H1 (cell line): ENCODE measurements around the gene HDAC9. TPM values are rescaled to one million over a fixed set of nuclear protein-coding genes. Genes with fewer than 3 reads are reported as not detected.

Experiments
- CBX5 ChIP-seq: fragments of 300-800, 300-1000 bp; sonication (generic); IDR thresholded peaks from 2 replicates; pipeline ENCODE4 v1.7.1; 2016; ENCODE audit warnings: antibody characterized with exemption, low read length, low read depth
- polyA plus RNA-seq, 7 experiments: library from polyadenylated mRNA; depleted of rRNA in 3 of 7; stranded (reverse) in 5 of 7; unstranded in 2 of 7; fragments of >200 nt in 5 of 7; fragments of 200-250 nt in 2 of 7; gene quantifications; 1 replicate in 5 of 7; 2 replicates in 1 of 7; 4 replicates in 1 of 7; pipeline versions ENCODE4 v1.2.1 to v1.2.3, GENCODE V29; 2011 to 2013; ENCODE audit warnings: missing spikeins in 2 of 7, mixed read lengths in 2 of 7
- total RNA-seq: library from RNA; stranded (reverse); fragmentation: NEBNext Ultra II Directional; extraction: Animal tissue kit (Norgen Biotek cat#: 25700); gene quantifications from 2 replicates; pipeline ENCODE4 v1.2.1, GENCODE V29; 2021
- TF ChIP-seq, protein P1 (sequence below), 3 experiments: IDR thresholded peaks; 1 replicate in 2 of 3; 2 replicates in 1 of 3; pipeline versions ENCODE4 v1.5.1 to v1.6.1; 2011; ENCODE audit warnings: low read length in 3 of 3, mild to moderate bottlenecking in 3 of 3, inconsistent platforms in 2 of 3, low read depth in 1 of 3, moderate library complexity in 1 of 3; ENCODE audit not compliant: insufficient read depth in 1 of 3; ENCODE audit errors: control extremely low read depth in 1 of 3

Gene HDAC9
- total and polyA plus RNA-seq, 2 of the 8 experiments (the other 6 are each of a cell fraction or from before 2014, with no cell fraction given) = 9.5 to 13.1 TPM

DNA sequence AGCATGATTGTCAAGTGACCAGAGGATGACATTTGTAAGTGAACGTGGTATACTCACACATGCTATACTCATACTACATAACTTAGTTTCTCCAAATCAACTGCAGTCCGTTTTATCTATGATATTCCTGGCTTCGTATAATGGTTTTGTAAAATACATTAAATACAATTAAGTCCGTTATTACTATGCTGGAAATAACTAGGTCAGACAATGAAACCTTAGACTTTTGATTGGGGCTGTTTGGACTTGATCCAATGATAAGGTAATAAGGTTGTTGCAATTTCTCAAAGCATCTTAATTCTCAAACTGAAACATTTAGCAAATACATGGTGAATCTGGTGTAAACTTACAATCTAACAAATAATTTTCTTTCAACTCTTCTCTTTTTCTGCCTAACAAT, 504.9 kb downstream of the HDAC9 start (continued):
- TF ChIP-seq, protein P1, sequence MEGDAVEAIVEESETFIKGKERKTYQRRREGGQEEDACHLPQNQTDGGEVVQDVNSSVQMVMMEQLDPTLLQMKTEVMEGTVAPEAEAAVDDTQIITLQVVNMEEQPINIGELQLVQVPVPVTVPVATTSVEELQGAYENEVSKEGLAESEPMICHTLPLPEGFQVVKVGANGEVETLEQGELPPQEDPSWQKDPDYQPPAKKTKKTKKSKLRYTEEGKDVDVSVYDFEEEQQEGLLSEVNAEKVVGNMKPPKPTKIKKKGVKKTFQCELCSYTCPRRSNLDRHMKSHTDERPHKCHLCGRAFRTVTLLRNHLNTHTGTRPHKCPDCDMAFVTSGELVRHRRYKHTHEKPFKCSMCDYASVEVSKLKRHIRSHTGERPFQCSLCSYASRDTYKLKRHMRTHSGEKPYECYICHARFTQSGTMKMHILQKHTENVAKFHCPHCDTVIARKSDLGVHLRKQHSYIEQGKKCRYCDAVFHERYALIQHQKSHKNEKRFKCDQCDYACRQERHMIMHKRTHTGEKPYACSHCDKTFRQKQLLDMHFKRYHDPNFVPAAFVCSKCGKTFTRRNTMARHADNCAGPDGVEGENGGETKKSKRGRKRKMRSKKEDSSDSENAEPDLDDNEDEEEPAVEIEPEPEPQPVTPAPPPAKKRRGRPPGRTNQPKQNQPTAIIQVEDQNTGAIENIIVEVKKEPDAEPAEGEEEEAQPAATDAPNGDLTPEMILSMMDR (IDR thresholded peaks at IDR 0.05; ENCODE audit: control extremely low read depth in 1 of 3, insufficient read depth in 1 of 3, low read depth in 1 of 3, low read length in 3 of 3) = no peak
- TF ChIP-seq CBX5 = no peak
